ENCODE results near the gene OR1D5.
"Not testable (repeated sequence)": the region's sequence is repeated elsewhere in the genome, so short reads cannot be mapped to it uniquely, and the experiment has no call there.

The OR1D5 gene, protein sequence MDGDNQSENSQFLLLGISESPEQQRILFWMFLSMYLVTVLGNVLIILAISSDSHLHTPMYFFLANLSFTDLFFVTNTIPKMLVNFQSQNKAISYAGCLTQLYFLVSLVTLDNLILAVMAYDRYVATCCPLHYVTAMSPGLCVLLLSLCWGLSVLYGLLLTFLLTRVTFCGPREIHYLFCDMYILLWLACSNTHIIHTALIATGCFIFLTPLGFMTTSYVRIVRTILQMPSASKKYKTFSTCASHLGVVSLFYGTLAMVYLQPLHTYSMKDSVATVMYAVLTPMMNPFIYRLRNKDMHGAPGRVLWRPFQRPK

DNA sequence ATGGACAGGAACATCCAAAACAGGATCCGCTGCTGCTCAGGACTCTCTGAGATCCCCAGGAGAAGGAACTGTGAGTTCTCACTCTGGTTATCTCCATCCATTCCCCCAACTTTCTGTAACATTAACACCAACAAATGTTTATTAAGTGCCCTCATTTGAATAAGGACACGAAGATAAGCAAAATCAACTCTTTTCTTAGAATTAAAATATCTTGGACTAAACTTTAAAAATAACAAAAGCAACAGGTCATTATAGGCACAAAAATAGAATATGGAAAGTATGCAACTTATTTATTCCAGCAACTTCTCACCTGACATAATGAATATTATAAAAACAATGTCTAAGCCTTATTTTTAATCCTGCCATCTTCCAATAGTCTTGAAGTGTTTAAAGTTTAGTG lies at the start of gene OR1D5:
Gene OR1D5, minus strand, starts transcription at position 101 of the 400 bp plus-strand sequence. Its CDS starts 0 bp downstream, at position 101.
- H3K27me3 ChIP-seq (ENCODE audit: insufficient read depth, low read length, poor library complexity, severe bottlenecking); H3K9me3 ChIP-seq (ENCODE audit: insufficient read depth, low read depth, low read length); H3K4me2 ChIP-seq (ENCODE audit: low read depth, low read length, poor library complexity, severe bottlenecking); H3K9me2 ChIP-seq (replicated peaks; ENCODE audit: low read depth, low read length); H3K79me2 ChIP-seq (ENCODE audit: insufficient read depth, low read length); H3K36me3 ChIP-seq (ENCODE audit: insufficient read depth, low read length); H4K20me1 ChIP-seq (ENCODE audit: insufficient read depth, low read length, poor library complexity, severe bottlenecking); H3K4me1 ChIP-seq (ENCODE audit: insufficient read depth, low read length, poor library complexity, severe bottlenecking); H2AFZ ChIP-seq (ENCODE audit: low read length); H3F3A ChIP-seq (ENCODE audit: low read depth); H3K4me3 ChIP-seq (ENCODE audit: low read length, poor library complexity, severe bottlenecking); H3K9ac ChIP-seq (ENCODE audit: low read depth, low read length, poor library complexity, severe bottlenecking): not testable (repeated sequence)

DNA sequence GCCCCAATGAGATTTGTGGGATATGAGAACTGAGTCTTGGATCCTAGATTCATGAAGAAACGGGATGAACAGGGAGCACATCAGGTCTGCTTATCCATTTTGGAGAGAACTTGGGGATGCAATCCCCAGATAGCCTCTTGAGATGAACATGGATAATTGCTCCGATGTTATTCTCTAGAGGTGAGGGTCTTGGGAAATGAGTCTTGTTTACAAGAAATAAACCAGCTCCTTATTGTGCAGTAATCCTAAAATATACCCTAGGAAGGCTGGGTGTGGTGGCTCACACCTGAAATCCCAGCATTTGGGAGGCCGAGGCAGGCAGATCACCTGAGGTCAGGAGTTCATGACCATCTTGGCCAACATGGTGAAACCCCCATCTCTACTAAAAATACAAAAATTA lies 40.9 kb upstream of the OR1D5 start, which contains the start of gene OR1D2:
Gene OR1D2, minus strand, starts transcription at position 101 of the 400 bp plus-strand sequence. CDS start 11,426 bp downstream, outside the sequence.
- Histone ChIP-seq H3K79me2 (ENCODE audit: insufficient read depth, low read length) (no peaks in the 10 kb centered on the region), H4K20me1 (ENCODE audit: insufficient read depth, low read length, poor library complexity, severe bottlenecking) (no peaks in the 10 kb centered on the region), H3K36me3 (ENCODE audit: insufficient read depth, low read length) (no peaks in the 10 kb centered on the region), H3K9me2 (replicated peaks; ENCODE audit: low read depth, low read length) (no peaks in the 10 kb centered on the region), H3K9ac (ENCODE audit: low read depth, low read length, poor library complexity, severe bottlenecking) (no peak within 1 kb of the TSS), H2AFZ (ENCODE audit: low read length) (no peak within 1 kb of the TSS), H3K9me3 (ENCODE audit: insufficient read depth, low read depth, low read length) (peaks cover 5% of the 10 kb centered on the region; the same call in 1 of the 2 replicates), H3K4me1 (ENCODE audit: insufficient read depth, low read length, poor library complexity, severe bottlenecking) (no peaks in the 10 kb centered on the region), H3K27me3 (ENCODE audit: insufficient read depth, low read length, poor library complexity, severe bottlenecking) (no peaks in the 10 kb centered on the region), H3K4me3 (ENCODE audit: low read length, poor library complexity, severe bottlenecking) (no peak within 1 kb of the TSS), H3K4me2 (ENCODE audit: low read depth, low read length, poor library complexity, severe bottlenecking) (no peak within 1 kb of the TSS), H3F3A (ENCODE audit: low read depth) (no peaks in the 10 kb centered on the region)
- TF ChIP-seq, protein P1, sequence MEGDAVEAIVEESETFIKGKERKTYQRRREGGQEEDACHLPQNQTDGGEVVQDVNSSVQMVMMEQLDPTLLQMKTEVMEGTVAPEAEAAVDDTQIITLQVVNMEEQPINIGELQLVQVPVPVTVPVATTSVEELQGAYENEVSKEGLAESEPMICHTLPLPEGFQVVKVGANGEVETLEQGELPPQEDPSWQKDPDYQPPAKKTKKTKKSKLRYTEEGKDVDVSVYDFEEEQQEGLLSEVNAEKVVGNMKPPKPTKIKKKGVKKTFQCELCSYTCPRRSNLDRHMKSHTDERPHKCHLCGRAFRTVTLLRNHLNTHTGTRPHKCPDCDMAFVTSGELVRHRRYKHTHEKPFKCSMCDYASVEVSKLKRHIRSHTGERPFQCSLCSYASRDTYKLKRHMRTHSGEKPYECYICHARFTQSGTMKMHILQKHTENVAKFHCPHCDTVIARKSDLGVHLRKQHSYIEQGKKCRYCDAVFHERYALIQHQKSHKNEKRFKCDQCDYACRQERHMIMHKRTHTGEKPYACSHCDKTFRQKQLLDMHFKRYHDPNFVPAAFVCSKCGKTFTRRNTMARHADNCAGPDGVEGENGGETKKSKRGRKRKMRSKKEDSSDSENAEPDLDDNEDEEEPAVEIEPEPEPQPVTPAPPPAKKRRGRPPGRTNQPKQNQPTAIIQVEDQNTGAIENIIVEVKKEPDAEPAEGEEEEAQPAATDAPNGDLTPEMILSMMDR (conservative IDR thresholded peaks at IDR 0.05; ENCODE audit: low read length): no peak
- no peak for TF ChIP-seq EZH2phosphoT487 (IDR thresholded peaks at IDR 0.05; ENCODE audit: borderline replicate concordance)

DNA sequence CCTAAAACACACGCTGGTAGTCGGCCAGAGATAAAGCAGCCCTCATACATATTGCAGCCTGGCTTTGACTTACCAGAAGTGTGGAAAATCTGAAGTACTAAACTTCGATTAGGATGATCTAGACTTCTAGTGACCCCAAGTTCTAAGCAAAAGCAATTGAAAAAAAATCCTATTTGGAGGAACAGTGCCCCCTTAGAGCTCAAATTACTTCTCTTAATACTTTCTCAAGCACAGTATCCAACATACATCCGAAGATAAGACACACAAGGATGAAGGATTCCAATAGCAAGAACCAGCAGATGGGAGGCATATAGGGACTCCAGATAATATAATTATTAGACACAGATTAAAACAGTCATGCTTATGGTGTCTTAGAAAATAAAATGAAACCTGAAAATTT lies 10.4 kb upstream of the OR1D5 start:
- not testable (repeated sequence) for H3K9me3 ChIP-seq (ENCODE audit: insufficient read depth, low read depth, low read length); H3K9ac ChIP-seq (ENCODE audit: low read depth, low read length, poor library complexity, severe bottlenecking); H3K9me2 ChIP-seq (replicated peaks; ENCODE audit: low read depth, low read length); H4K20me1 ChIP-seq (ENCODE audit: insufficient read depth, low read length, poor library complexity, severe bottlenecking); H3K4me2 ChIP-seq (ENCODE audit: low read depth, low read length, poor library complexity, severe bottlenecking); H3F3A ChIP-seq (ENCODE audit: low read depth); H3K79me2 ChIP-seq (ENCODE audit: insufficient read depth, low read length); H3K4me1 ChIP-seq (ENCODE audit: insufficient read depth, low read length, poor library complexity, severe bottlenecking); H2AFZ ChIP-seq (ENCODE audit: low read length); H3K4me3 ChIP-seq (ENCODE audit: low read length, poor library complexity, severe bottlenecking); H3K36me3 ChIP-seq (ENCODE audit: insufficient read depth, low read length); H3K27me3 ChIP-seq (ENCODE audit: insufficient read depth, low read length, poor library complexity, severe bottlenecking)

DNA sequence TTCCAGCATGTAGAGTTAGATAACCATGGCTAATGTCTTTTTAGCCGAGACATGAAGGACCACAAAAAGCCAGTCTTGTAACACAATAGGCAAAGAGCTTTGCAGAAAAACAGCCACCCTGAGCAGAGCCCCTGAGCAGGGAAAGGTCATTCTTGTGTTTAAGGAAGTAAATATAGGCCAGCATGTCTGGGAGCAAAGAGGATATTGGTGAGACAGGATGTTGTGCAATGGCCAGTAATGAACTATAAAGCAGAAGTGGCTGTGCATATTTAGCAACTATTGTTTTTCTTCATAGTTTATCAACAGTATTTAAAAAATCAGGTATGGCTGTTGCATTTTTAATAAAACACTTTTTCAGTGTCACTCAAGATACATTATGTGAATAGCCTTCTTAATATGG lies 1.8 kb upstream of the OR1D5 start:
- H3K9ac ChIP-seq (ENCODE audit: low read depth, low read length, poor library complexity, severe bottlenecking); H3K9me2 ChIP-seq (replicated peaks; ENCODE audit: low read depth, low read length); H3K4me2 ChIP-seq (ENCODE audit: low read depth, low read length, poor library complexity, severe bottlenecking); H3F3A ChIP-seq (ENCODE audit: low read depth); H2AFZ ChIP-seq (ENCODE audit: low read length); H3K9me3 ChIP-seq (ENCODE audit: insufficient read depth, low read depth, low read length); H3K36me3 ChIP-seq (ENCODE audit: insufficient read depth, low read length); H3K4me3 ChIP-seq (ENCODE audit: low read length, poor library complexity, severe bottlenecking); H3K79me2 ChIP-seq (ENCODE audit: insufficient read depth, low read length); H3K4me1 ChIP-seq (ENCODE audit: insufficient read depth, low read length, poor library complexity, severe bottlenecking); H4K20me1 ChIP-seq (ENCODE audit: insufficient read depth, low read length, poor library complexity, severe bottlenecking); H3K27me3 ChIP-seq (ENCODE audit: insufficient read depth, low read length, poor library complexity, severe bottlenecking): not testable (repeated sequence)

DNA sequence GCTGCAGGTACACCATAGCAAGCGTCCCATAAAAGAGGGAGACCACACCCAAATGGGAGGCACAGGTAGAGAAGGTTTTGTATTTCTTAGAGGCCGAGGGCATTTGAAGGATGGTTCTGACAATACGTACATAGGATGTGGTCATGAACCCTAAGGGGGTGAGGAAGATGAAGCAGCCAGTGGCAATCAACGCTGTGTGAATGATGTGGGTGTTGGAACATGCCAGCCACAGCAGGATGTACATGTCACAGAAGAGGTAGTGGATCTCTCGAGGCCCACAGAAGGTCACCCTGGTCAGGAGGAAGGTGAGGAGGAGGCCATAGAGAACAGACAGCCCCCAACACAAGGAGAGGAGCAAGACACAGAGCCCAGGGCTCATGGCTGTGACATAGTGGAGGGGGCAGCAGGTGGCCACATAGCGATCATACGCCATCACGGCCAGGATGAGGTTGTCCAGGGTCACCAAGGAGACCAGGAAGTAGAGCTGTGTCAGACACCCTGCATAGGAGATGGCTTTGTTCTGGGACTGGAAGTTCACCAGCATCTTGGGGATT lies 506 bp downstream of the OR1D5 start:
- H3K4me3 ChIP-seq (ENCODE audit: low read length, poor library complexity, severe bottlenecking); H3F3A ChIP-seq (ENCODE audit: low read depth); H3K79me2 ChIP-seq (ENCODE audit: insufficient read depth, low read length); H3K4me1 ChIP-seq (ENCODE audit: insufficient read depth, low read length, poor library complexity, severe bottlenecking); H3K36me3 ChIP-seq (ENCODE audit: insufficient read depth, low read length); H3K4me2 ChIP-seq (ENCODE audit: low read depth, low read length, poor library complexity, severe bottlenecking); H3K9ac ChIP-seq (ENCODE audit: low read depth, low read length, poor library complexity, severe bottlenecking); H3K9me3 ChIP-seq (ENCODE audit: insufficient read depth, low read depth, low read length); H4K20me1 ChIP-seq (ENCODE audit: insufficient read depth, low read length, poor library complexity, severe bottlenecking); H3K9me2 ChIP-seq (replicated peaks; ENCODE audit: low read depth, low read length); H3K27me3 ChIP-seq (ENCODE audit: insufficient read depth, low read length, poor library complexity, severe bottlenecking); H2AFZ ChIP-seq (ENCODE audit: low read length): not testable (repeated sequence)

DNA sequence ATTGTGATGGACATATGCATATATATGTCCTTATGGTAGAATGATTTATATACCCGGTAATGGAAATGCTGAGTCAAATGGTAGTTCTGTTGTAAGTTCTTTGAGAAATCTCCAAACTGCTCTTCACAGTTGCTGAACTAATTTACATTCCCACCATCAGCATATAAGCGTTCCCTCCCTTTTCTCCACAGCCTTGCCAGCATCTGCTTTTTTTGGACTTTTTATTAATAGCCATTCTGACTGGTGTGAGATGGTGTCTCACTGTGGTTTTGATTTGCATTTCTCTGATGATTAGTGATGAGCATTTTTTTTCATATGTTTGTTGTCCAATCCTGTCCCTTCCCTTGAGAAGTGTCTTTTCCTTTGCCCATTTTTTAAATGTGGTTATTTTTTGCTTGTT lies 8.5 kb downstream of the OR1D5 start:
- not testable (repeated sequence) for H3K9ac ChIP-seq (ENCODE audit: low read depth, low read length, poor library complexity, severe bottlenecking); H3K36me3 ChIP-seq (ENCODE audit: insufficient read depth, low read length); H3K27me3 ChIP-seq (ENCODE audit: insufficient read depth, low read length, poor library complexity, severe bottlenecking); H3K4me3 ChIP-seq (ENCODE audit: low read length, poor library complexity, severe bottlenecking); H3K4me1 ChIP-seq (ENCODE audit: insufficient read depth, low read length, poor library complexity, severe bottlenecking); H3F3A ChIP-seq (ENCODE audit: low read depth); H3K9me2 ChIP-seq (replicated peaks; ENCODE audit: low read depth, low read length); H3K9me3 ChIP-seq (ENCODE audit: insufficient read depth, low read depth, low read length); H4K20me1 ChIP-seq (ENCODE audit: insufficient read depth, low read length, poor library complexity, severe bottlenecking); H2AFZ ChIP-seq (ENCODE audit: low read length); H3K4me2 ChIP-seq (ENCODE audit: low read depth, low read length, poor library complexity, severe bottlenecking); H3K79me2 ChIP-seq (ENCODE audit: insufficient read depth, low read length)

Measured in Loucy (cell line).